Stimulated activated CD4-positive, alpha-beta T cell treated with anti-CD3 and anti-CD28 coated beads, Interleukin-1b, Interleukin-23, amount 100 ng/mL, for 4 hours (primary cell): Measurements from ENCODE around the gene YIF1B.

Experiments
- DNase-seq, 2 donors: peaks; one replicate each; pipeline ENCODE4 v3.0.0-alpha.2; 2020; ENCODE audit warnings: low read depth in 2 of 2

Gene YIF1B

DNA sequence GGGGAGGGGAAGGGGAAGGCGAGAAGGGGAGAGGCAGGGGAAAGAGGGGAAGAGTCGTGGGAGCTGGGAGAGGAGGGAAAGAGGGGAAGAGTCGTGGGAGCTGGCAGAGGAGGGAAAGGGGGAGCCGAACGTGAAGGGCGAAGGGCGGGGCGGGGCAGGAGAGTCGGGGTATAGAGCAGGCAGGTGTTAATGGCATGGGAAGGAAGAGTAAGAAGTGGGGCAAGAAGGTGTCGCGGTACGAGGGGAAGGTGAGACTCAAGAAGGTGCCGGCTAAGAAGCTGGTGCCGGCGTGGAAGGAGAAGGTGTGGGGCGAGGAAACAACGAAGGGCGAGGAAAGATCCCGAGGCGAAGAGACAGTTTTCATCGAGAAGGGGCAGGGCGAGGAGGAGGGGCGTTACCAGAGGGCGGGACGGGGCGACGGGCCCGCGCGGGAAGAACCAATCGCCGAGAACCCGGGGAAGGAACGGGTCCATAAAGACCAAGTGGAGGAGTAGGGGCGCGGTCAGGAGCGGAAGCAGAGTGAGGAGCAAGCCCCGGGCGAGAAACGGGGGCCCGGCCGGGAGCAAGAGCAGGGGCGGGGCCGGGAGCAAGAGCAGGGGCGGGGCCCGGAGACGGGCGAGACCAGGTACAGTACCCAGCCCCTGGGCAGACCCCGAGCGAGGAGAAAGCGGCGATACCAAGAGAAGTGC is 20.3 kb upstream of the YIF1B start:
- DNase-seq, result peak; percentile 90 to 92

DNA sequence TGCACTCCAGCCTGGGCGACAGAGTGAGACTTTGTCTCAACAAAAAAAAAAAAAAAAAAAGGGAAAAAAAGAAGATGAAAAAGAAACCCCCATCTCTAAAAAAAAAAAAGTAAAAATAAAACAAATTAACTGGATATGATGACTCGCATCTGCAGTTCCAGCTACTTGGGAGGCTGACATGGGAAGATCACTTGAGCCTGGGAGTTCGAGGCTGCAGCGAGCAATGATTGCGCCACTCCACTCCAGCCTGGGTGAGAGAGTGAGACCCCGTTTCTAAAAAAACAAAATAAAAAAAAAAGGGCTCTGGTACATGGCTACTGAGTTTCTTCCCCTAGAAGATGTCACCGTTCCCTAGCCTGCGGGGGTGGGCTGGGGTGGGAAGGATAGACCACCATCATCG is 17.5 kb upstream of the YIF1B start:
- DNase-seq, result no peak

DNA sequence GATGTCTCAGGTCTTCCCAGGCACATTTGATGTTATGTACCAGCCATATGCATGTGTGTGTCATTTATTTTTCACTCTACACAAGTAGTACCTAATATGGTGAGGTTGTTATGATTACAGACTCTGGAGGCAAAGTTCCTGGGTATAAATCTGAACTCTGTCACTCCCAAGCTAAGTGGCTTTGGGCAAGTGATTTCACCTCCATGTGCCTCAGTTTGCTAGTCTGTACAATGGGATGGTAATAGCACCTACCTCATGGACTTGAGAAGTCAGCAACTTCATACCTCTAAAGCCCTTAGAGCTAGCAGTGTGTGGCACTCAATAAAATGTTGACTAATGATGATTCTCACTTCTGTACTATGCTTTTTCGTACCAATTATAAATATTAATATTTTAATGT is 16.0 kb upstream of the YIF1B start:
- DNase-seq, result no peak

DNA sequence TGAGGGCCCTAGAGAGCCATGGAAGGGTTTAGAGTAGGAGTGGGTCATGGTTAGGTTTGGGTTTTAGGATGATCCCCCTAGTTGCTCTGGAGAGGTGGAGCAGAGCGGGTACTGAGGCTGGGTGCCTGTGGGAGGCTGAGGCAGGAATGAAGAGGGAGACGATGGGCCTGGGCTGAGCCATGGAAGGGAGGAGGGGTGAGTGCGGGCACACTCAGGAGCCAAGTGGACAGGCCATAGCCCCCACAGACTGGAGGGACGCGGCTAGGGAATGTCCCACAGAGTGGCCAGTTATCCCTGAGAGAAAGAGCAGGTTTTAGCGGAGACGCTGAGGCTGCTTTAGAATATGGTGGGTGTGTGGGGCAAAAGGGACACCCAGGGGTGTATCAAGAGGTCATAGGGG is 13.9 kb upstream of the YIF1B start:
- DNase-seq, result no peak

DNA sequence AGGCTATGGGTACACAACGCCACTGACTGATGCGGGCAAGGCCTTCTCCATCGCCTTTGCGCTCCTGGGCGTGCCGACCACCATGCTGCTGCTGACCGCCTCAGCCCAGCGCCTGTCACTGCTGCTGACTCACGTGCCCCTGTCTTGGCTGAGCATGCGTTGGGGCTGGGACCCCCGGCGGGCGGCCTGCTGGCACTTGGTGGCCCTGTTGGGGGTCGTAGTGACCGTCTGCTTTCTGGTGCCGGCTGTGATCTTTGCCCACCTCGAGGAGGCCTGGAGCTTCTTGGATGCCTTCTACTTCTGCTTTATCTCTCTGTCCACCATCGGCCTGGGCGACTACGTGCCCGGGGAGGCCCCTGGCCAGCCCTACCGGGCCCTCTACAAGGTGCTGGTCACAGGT is 10.8 kb upstream of the YIF1B start:
- no peak for DNase-seq

DNA sequence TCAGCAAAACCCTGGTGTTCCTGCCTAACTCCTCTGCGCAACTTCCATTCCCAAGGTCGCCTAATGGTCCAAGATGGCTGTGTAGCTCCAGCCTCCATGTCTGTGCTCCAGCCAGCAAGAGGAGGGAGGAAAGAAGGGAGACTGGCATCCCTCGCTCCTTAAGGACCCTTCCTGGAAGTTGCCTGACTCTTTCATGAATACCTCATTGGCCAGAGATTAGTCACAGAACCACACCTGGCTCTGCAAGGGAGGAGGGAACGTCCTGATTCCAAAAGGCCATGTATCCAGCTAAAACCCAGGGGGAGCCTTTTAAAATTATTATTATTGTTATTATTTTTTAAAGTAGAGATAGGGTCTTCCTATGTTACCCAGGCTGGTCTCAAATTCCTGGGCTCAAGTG is 8.7 kb upstream of the YIF1B start:
- DNase-seq, result no peak

DNA sequence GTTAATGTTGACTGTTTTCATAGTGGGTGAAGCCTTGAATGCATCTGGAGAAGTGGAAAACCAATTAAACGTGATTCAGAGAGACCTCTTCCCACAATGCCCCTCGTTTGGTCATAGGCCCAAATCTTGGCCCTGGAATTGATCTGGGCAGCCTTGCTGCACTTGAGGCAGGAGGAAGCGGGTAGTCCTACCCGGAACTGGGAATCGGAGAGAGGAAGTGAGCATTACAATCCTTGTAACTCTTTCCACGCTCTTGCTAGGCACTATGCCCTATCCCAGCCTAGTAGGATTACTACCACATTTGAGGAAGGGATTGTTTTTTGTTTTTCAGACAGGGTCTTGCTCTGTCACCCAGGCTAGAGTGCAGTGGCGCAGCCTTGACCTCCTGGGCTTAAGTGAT is 7.5 kb upstream of the YIF1B start:
- DNase-seq, result no peak

DNA sequence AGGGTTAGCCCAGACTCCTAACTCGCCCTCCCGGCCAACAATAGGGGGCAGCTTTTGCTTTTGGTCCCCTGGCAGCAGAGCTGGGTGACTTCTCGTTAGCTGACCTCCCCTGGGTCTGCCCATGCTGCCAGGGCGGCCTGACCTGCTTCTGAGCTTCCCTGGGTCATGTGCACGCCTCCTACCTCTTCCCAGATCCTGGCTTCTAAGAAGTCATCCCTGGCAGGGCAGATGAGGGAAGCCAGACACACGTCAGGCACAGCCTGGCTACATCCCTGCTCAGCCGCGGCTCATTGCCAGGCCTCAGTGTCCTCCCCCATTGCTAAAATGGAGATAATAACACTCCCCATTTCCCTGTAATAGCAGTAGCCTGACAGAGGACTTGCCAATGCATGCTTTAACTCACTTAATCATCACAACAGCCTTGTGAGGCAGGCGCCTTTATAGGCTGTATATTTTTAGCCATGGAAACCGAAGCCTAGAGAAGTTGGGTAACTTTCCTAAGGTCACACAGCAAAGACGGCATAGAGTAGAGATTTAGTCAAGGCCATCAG is 6.0 kb upstream of the YIF1B start:
- no peak for DNase-seq

DNA sequence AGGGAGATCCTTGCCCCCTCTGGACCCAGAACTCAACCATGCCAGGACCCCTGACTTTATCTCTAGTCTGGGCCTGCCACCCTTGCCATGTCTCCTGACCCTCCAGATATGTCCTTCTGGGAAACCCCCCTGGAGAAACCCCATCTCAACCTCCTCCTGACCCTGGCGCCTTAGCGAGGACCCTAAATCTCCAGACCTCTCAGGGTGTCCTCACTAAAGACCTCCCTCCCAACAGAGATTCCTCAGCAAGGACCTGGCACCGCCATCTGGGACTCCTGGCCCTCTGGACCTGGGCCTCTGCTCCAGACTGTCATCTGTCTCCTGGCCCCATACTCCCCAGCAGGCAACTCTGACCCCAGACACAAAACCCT is 5.2 kb upstream of the YIF1B start:
- DNase-seq, result no peak

DNA sequence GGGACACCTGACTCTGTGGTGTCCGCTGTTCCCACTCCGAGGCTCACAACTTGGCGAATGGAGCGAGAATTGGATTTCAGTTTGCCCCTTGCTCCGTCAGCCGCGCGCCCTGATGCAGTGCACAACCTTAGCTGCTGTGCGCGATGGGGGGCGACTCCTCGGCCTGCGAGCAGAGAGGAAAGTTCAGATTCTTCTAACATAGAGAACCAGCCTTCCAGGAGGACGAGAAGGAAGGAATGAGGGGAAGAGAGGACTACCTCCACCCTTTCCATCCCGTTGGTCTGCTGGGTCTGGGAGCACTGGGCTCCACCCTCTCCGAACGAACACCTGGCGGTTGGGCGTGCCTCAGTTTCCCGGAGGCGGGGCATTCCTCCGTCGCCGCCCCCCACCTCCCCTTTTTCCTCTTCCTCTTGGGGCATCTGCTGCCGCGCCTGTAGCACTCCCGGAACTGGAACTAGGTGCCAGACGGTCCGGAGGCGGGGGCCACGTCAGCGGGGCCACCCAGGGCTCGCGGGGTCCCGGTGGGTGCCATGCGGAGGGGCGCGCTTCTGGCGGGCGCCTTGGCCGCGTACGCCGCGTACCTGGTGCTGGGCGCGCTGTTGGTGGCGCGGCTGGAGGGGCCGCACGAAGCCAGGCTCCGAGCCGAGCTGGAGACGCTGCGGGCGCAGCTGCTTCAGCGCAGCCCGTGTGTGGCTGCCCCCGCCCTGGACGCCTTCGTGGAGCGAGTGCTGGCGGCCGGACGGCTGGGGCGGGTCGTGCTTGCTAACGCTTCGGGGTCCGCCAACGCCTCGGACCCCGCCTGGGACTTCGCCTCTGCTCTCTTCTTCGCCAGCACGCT is 3.9 kb upstream of the YIF1B start, which contains the start of gene KCNK6:
Gene KCNK6 (plus strand): TSS at position 425 of the 838 bp plus-strand sequence. CDS start 106 bp downstream, at position 531.
- peak; percentile 28 to 55 for DNase-seq

DNA sequence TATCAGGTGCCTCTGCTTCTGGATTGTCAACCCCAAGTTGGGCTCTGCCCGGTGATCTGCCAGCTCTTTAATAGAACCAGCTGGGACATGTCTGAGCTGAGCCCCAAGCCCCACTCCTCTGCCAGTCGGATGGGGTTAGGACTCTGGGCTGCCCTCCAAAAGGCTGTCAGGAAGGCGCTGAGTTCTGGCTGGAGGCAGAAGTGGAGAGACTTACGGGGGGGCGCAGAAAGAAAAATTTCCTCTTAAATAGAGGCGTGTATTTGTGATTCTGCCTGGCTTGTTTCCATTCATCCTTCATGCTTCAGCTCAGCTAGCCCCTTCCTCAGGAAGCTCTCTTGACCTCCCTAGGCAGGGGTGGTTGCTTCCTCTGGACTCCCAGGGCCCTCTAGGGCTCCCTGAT is 2.9 kb upstream of the YIF1B start:
- DNase-seq, result no peak

DNA sequence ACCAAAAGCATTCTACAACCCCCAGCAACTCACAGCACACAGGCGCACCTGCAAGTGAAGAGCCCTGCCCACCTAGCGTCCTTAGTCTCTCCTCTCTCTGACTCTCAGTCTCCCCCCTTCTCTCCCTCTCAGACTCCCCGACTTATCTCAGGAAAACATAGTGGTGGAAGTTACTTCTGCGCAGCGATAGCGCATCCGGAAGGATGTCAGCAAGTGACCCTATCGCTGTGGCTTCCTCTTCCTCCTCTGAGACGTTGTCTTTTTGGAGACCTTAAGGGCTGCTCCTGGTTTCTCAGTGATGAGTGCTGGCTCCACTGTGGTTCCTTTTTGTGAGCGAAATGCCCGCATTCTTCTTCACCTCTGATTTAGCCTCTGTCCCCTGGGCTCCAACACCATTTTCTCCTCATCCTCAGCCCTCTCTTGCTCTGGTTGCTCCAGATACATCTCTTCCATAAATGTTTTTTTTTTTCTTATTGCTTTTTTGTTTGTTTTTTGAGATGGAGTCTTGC is 1.4 kb upstream of the YIF1B start:
- DNase-seq, result no peak

DNA sequence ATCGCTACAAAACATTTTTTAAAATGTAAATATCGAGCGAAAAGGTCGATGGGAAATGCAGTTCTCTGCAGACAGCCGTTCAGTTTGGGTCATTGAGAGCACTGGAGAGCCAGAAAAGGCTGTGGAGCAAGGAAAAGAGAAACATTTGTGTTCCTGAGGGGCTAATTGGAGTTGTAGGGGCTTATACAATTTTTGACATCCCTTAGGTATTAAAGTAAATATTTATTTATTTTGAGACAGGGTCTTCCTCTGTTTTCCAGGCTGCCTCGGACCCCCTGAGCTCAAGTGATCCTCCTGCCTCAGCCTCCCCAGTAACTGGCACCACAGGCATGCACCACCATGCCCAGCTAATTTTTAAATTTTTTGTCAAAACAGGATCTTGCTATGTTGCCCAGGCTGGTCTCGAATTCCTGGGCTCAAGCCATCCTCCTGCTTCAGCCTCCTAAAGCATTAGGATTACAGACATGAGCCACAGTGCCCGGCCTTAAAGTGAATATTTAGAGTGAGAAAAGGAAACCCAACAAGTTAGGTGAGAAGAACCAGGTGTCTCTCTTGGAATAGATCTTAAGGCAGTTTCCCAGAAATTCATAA is 825 bp upstream of the YIF1B start:
- DNase-seq, result no peak

DNA sequence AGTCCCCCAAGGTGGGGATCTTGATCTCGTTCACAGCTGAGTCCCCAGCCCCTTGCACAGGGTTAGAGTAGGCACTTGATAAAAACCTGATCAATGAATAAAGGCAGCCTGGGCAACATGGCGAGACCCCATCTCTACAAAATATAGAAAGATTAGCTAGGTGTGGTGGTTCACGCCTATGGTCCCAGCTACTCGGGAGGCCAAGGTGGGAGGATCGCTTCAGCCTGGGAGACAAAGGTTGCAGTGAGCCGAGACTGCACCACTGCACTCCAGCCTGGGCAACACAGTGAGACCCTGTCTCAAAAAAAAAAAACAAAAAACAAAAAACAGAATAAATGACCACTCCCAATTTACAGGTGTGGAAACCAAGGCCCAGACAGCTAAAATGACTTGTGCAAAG is 4.8 kb downstream of the YIF1B start:
- no peak for DNase-seq

DNA sequence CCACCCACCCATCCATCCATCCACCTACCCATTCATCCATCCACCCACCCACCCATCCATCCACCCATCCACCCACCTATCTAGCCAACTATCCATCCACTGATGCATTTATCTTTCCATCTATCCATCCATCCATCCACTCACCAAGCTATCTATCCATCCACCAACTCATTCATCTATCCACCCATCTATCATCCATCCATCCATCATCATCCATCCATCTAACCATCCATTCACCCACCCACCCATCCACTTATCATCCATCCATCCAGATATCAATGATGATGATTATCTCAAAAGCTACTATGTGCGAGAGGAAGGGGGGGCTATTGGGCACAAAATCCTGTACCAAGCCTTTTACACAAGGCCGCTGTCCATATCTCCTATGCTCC is 5.5 kb downstream of the YIF1B start:
- DNase-seq, result no peak

DNA sequence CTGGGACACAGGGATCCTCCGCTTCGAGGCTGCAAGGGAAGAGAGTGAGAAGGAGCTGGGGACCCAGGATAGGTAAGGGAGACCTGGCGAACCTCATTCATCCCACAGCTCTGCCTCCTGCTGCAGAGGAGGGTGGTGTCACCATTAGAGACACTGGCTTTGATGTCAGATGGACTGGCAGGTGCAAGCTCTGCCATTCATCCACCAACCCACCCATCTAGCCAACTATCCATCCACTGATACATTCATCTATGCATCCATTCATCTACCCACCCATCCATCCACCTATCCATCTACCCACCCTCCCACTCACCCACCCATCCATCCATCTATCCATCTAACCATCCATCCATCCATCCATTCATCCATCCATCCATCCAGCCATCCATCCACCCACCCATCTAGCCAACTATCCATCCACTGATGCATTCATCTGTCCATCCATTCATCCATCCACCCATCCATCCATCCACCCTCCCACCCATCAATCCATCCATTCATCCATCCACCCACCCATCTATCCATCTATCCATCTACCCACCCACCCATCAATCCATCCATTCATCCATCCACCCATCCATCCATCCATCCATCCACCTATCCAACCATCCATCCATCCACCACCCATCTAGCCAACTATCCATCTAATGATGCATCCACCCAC is 6.0 kb downstream of the YIF1B start:
- DNase-seq, result no peak

DNA sequence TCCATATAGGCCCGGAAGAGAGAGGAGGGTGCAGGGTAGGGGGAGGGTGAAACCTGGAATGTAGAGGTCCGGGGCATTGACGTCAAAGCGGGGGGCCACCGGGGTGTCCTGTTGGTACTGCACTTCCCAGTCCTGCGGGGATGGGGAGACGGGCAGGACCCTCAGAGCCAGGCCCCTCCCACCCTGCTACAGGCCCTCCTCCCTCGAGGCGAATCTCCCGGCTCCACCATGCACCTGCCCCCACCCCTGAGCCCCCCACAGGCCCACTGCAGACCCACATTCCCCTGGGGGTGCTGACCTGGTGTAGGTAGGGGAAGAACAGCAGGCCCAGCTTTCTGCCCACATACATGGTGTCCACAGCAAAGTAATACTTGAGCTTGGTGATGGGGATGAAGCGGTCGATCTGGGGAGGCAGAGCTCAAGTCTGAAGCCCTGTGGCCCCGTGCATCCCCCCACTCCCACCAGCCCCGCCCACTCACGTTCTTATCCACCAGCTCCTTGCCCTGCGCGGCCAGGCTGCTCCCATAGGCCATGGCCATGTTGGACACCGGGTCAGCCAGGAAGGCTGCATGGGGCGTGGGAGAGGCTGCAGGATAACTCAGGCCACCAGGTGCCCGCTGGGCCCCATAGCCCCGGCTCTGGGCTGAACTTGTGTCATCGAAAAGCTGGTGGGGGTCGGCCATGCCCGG is 6.7 kb downstream of the YIF1B start:
- DNase-seq, result no peak

DNA sequence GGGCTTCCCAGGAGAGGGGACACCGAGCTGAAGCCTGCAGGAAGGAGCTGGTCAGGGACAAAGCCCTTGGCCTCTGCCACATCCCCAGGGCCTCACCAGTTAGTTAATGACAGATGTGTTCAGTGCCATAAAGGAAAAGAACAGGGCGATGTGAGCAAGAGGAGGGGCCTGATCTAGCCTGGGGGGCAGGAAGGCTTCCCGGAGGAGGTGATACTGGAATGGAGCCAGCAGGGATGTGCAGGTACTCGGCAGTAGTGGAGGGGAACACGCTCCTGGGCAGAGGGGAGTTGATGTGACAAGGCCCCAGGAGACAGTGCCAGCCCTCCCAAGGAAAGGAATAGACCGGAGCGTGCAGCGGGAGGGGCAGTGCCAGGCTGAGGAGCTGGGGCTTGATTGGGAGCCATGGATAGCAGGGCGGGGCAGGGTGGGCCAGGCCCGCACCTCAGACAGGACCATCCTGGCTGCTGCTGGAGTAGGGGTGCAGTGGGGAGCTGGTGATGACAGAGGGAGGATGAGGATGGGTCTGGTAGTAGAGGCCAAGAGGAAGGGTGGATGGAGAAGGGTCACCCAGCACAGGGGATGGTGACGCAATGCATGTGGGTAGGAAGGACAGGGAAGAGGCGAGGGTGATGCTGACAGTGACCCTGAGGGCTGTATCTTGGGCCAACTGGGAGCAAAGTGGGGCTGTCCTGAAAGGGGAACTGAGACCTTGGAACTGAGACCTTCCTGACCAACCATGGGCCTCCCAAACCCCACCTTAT is 7.6 kb downstream of the YIF1B start:
- DNase-seq, result no peak

DNA sequence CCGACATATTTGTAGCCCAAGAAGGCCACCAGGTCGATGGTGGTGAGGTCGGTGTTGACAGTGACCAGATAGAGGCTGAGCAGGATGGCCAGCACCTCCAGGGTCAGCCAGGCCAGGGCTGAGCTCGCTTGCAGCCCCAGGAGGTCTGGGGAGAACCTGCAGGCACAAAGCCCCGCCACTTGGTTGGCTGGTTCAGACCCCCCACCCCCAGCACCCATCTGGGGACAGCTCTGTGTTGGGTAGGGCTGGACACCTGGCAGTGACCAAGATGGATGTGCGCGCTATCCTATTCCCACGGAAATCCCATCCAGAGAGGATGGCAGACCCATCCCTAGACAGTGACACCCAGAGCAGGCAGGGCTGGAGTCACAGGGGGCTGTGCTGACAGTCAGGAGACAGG is 8.2 kb downstream of the YIF1B start:
- DNase-seq, result no peak

DNA sequence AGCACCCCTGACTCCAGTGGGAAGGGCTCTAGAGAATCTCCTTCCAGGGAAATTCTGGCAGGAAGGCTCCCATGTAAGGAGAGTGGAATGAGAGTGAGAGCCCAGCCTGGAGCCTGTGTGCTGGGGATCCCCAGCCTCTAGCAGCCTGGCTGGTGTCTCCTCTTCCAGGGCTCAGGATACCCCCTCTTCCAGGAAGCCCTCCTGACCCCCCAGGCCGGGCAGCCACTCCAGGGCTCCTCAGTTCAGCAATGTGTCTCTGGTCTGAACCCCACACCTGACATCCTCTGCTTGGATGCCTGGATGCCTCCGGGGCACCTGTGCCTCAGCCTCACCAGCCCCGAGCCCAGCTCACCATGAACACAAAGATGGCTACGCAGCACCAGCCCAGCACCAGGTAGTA is 8.7 kb downstream of the YIF1B start:
- DNase-seq, result no peak

DNA sequence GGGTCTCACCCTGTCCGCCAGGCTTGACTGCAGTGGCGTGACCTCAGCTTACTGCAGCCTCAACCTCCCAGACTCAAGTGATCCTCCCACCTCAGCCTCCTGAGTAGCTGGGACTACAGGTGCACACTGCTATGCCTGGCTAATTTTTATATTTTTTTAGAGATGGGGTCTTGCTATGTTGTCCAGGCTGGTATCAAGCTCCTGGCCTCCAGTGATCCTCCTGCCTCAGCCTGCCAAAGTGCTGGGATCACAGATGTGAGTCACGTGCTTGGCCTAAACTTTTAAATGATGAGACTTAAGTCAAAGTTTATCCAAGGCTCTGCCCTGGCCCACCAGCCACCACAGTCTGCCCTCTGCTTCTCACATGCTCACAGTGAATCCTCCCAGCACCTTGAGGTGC is 9.5 kb downstream of the YIF1B start:
- no peak for DNase-seq
